ENCODE measurements around the gene CFHR2.

DNA sequence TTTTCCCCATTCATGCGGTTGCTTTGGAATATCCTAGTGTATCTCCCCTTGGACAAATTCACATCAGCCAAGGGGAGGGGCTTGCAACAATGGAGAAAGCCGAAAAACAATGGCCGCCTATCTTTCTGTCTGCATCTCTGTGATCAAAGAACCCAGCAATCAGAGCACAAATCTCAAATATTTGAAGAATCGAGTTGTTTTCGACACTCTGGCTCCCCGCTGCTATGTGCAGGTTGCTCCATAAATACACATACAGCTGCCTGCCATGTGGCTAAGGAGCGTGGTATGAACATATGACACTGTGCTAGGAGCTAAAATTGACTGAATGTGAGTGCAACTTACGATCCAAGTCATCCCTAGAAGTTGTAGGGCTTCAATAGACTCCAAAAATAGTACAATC lies 47.2 kb upstream of the CFHR2 start:
- TF ChIP-seq, protein P1, sequence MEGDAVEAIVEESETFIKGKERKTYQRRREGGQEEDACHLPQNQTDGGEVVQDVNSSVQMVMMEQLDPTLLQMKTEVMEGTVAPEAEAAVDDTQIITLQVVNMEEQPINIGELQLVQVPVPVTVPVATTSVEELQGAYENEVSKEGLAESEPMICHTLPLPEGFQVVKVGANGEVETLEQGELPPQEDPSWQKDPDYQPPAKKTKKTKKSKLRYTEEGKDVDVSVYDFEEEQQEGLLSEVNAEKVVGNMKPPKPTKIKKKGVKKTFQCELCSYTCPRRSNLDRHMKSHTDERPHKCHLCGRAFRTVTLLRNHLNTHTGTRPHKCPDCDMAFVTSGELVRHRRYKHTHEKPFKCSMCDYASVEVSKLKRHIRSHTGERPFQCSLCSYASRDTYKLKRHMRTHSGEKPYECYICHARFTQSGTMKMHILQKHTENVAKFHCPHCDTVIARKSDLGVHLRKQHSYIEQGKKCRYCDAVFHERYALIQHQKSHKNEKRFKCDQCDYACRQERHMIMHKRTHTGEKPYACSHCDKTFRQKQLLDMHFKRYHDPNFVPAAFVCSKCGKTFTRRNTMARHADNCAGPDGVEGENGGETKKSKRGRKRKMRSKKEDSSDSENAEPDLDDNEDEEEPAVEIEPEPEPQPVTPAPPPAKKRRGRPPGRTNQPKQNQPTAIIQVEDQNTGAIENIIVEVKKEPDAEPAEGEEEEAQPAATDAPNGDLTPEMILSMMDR (conservative IDR thresholded peaks at IDR 0.05; ENCODE audit: low read length) = no peak
- TF ChIP-seq EZH2phosphoT487 (IDR thresholded peaks at IDR 0.05; ENCODE audit: borderline replicate concordance, low read depth, low read length) = no peak

Data from OCI-LY7 (cell line).